ENCODE data around the gene ATP5IF1. TPM values are rescaled to one million over a fixed set of nuclear protein-coding genes. Genes with fewer than 3 reads are reported as not detected.

ATP5IF1 gene
- total RNA-seq, 6 donors from 2014 or later, result 86.1 to 320 (median 186) TPM

GRCh38 chr1:28247612-28248272 lies 11.8 kb downstream of the ATP5IF1 start:
- H3K27me3 ChIP-seq, result no peaks in the 10 kb centered on the region
- no peaks in the 10 kb centered on the region for H3K9me3 ChIP-seq
- H3K4me3 ChIP-seq, result peak overlapping the region in 3 of 4 donors; percentile 31 to 67 (median 52)
- WGBS, 2 donors, result 48 to 59% methylated on average over 11 of the region's 11 CpGs
- DNase-seq, result no peak
- no peak for ATAC-seq (ENCODE audit: low FRiP score in 2 of 2)
- no peaks in the 10 kb centered on the region for H3K36me3 ChIP-seq
- H3K4me1 ChIP-seq, result peaks cover 28 to 65% (median 49%) of the 10 kb centered on the region in 4 donors
- no peak for TF ChIP-seq POLR2A (IDR thresholded peaks at IDR 0.05)
- TF ChIP-seq, protein P1, sequence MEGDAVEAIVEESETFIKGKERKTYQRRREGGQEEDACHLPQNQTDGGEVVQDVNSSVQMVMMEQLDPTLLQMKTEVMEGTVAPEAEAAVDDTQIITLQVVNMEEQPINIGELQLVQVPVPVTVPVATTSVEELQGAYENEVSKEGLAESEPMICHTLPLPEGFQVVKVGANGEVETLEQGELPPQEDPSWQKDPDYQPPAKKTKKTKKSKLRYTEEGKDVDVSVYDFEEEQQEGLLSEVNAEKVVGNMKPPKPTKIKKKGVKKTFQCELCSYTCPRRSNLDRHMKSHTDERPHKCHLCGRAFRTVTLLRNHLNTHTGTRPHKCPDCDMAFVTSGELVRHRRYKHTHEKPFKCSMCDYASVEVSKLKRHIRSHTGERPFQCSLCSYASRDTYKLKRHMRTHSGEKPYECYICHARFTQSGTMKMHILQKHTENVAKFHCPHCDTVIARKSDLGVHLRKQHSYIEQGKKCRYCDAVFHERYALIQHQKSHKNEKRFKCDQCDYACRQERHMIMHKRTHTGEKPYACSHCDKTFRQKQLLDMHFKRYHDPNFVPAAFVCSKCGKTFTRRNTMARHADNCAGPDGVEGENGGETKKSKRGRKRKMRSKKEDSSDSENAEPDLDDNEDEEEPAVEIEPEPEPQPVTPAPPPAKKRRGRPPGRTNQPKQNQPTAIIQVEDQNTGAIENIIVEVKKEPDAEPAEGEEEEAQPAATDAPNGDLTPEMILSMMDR (IDR thresholded peaks at IDR 0.05), result no peak
- no peak for TF ChIP-seq POLR2AphosphoS5 (IDR thresholded peaks at IDR 0.05)
- no peak for TF ChIP-seq EP300 (IDR thresholded peaks at IDR 0.05)
- H3K27ac ChIP-seq, result peak overlapping the region; percentile 78 to 91 (median 87)

DNA sequence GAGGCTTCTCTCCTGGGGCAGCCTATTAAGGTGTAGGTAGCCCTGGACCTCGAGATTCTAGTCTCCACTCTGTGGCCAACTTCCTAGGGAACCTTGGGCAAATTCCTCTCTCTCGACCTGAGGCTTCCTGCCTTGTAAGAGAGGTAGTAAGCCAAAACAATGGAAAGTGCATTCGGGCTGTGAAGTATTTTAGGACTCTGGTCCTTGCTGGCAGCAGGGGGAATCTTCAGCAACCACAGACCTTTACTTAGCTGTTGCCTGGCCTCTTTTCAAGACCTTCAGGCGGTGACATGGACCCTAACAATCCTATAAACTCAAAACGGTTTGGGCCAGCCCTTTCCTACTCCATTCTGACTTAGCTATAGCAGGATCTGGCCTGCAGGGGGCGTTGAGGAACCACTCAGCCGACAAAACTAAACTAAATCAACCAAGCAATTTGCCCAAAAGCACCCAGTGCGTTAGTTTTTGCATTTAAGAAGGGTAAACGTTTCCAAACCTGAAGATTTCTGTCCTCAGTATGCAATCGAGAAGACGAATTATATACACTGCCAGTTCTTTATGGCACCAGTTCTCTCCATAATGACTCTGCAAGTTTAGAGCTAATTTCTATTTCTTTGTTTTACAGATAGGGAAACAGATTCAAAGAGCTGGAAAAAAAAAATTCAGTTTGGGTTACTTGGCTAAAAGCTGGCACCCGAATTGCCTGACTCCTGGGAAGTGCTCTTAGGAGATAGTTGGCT lies 12.5 kb downstream of the ATP5IF1 start:
- Histone ChIP-seq H3K27me3 (no peaks in the 10 kb centered on the region), H3K9me3 (no peaks in the 10 kb centered on the region), H3K4me3 (peak overlapping the region in 2 of 4 donors; percentile 4 to 33), H3K27ac (peak overlapping the region; percentile 78 to 91 (median 87)), H3K36me3 (no peaks in the 10 kb centered on the region), H3K4me1 (peaks cover 28 to 61% (median 49%) of the 10 kb centered on the region in 4 donors)
- no peak for TF ChIP-seq EP300 (IDR thresholded peaks at IDR 0.05)
- TF ChIP-seq, protein P1 (IDR thresholded peaks at IDR 0.05), result peak; percentile 81 to 90 (median 84)
- DNase-seq (peak in 1 of 2 donors; percentile 89), ATAC-seq (ENCODE audit: low FRiP score in 2 of 2) (peak; percentile 86 to 90)
- WGBS, 2 donors, result 2 to 6% methylated on average over 10 to 12 of the region's 12 CpGs

DNA sequence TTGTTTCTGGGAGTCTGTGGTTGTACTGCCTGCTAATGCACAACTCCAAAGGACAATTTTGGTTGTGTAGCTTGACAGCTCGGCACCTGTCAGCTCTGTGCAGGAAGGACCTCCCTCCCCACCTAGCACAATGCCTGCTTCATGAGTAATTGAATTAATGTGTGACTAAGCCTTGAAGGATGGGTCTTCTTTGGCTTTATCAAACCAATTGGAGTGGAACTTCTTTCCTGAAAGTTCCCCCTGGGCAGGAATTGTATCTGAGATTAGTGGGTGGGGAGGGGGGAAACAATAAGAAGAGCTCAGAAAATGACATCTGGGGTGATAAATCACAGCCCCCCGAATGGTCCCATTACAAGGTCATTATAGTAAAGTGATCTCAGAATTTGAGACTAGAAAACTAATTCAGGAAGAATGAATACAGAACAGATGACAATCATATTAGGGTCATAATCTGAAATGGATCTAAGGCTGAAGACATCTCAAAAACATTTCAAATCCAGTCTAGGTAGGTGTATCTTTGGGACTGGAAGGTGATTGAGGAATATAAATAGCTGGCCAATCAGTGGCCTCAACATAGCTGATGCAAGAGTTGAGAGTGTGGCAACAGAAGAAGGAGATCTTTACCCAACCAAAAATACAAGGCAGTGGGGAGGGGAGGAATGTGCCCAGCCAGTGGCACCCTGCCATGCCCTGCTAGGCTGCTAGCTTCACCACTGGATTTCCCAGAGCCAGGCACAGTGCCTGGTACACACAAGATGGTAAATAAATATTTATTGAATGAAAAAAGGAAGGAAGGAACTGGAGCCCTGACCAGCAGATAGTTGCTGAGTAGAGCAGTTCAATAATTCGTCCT lies 13.3 kb downstream of the ATP5IF1 start:
- DNase-seq, result peak in 1 of 2 donors; percentile 89
- peak in 1 of 2 donors; percentile 73 for ATAC-seq (ENCODE audit: low FRiP score in 2 of 2)

GRCh38 chr1:28249866-28250295 lies 14.0 kb downstream of the ATP5IF1 start:
- no peak overlapping the region for H3K4me3 ChIP-seq
- H3K27me3 ChIP-seq, result no peaks in the 10 kb centered on the region
- peaks cover 28 to 51% (median 42%) of the 10 kb centered on the region in 4 donors for H3K4me1 ChIP-seq
- no peak for ATAC-seq (ENCODE audit: low FRiP score in 2 of 2)
- peak overlapping the region; percentile 10 to 91 (median 77) for H3K27ac ChIP-seq
- DNase-seq, result no peak
- H3K9me3 ChIP-seq, result no peaks in the 10 kb centered on the region
- TF ChIP-seq EP300 (IDR thresholded peaks at IDR 0.05), result no peak
- no peak for TF ChIP-seq POLR2AphosphoS5 (IDR thresholded peaks at IDR 0.05)
- no peak for TF ChIP-seq POLR2A (IDR thresholded peaks at IDR 0.05)
- TF ChIP-seq, protein P1 (IDR thresholded peaks at IDR 0.05), result no peak
- 51 to 56% methylated on average over 4 of the region's 4 CpGs for WGBS, 2 donors
- no peaks in the 10 kb centered on the region for H3K36me3 ChIP-seq

More for the DNA sequence above, 13.3 kb downstream of the ATP5IF1 start:
- Histone ChIP-seq H3K27ac (peak overlapping the region; percentile 78 to 91 (median 87)), H3K9me3 (no peaks in the 10 kb centered on the region), H3K36me3 (no peaks in the 10 kb centered on the region), H3K27me3 (no peaks in the 10 kb centered on the region), H3K4me1 (peaks cover 28 to 58% (median 45%) of the 10 kb centered on the region in 4 donors), H3K4me3 (peak overlapping the region in 2 of 4 donors; percentile 4 to 33)
- TF ChIP-seq, protein P1 (IDR thresholded peaks at IDR 0.05), result no peak
- TF ChIP-seq POLR2AphosphoS5 (IDR thresholded peaks at IDR 0.05) (peak in 1 of 2 donors; percentile 25), POLR2A (IDR thresholded peaks at IDR 0.05) (peak in 1 of 4 donors; percentile 13), EP300 (IDR thresholded peaks at IDR 0.05) (peak in 1 of 4 donors; percentile 55)
- WGBS, 2 donors, result 13 to 21% methylated on average over 3 of the region's 3 CpGs

Measured in upper lobe of left lung (tissue), 6 donors.